Measurements from ENCODE around the gene PPP1R12A.

DNA sequence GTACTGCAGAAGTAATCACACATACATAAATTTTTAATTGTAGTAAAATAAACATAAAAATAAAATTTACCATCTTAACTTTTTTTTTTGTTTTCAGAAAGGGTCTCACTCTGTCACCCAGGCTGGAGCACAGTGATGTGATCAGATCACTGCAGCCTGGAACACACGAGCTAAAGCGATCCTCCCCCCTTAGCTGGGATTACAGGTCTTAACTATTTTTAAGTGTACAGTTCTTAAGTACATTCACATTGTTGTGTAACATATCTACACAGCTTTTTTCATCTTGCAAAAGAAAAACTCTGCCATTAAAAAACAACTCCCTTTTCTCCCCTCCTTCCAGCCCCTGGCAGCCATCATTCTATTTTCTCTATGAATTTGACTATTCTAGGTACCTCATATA, 92.3 kb downstream of the PPP1R12A start:
- TF ChIP-seq, protein P1, sequence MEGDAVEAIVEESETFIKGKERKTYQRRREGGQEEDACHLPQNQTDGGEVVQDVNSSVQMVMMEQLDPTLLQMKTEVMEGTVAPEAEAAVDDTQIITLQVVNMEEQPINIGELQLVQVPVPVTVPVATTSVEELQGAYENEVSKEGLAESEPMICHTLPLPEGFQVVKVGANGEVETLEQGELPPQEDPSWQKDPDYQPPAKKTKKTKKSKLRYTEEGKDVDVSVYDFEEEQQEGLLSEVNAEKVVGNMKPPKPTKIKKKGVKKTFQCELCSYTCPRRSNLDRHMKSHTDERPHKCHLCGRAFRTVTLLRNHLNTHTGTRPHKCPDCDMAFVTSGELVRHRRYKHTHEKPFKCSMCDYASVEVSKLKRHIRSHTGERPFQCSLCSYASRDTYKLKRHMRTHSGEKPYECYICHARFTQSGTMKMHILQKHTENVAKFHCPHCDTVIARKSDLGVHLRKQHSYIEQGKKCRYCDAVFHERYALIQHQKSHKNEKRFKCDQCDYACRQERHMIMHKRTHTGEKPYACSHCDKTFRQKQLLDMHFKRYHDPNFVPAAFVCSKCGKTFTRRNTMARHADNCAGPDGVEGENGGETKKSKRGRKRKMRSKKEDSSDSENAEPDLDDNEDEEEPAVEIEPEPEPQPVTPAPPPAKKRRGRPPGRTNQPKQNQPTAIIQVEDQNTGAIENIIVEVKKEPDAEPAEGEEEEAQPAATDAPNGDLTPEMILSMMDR (conservative IDR thresholded peaks at IDR 0.05; ENCODE audit: low read length) = no peak
- TF ChIP-seq EZH2phosphoT487 (IDR thresholded peaks at IDR 0.05; ENCODE audit: borderline replicate concordance, low read depth, low read length) = no peak
